Neural progenitor cell (in vitro differentiated cells): ENCODE results near the gene CHMP1B.

ENCODE experiments used
- EZH2 ChIP-seq: fragments of 200-600 bp; sonication (generic); IDR thresholded peaks from 2 replicates; pipeline ENCODE4 v1.6.1; 2017; ENCODE audit warnings: antibody characterized with exemption, mild to moderate bottlenecking, moderate library complexity
- EZH2phosphoT487 ChIP-seq: fragments of 200-600 bp; sonication (generic); IDR thresholded peaks from 2 replicates; pipeline ENCODE4 v1.6.1; 2017; ENCODE audit warnings: antibody characterized with exemption
- TF ChIP-seq, protein P1 (sequence below): fragments of 200-600 bp; sonication (generic); IDR thresholded peaks from 2 replicates; pipeline ENCODE4 v1.5.1; 2017; ENCODE audit warnings: antibody characterized with exemption, mild to moderate bottlenecking

DNA sequence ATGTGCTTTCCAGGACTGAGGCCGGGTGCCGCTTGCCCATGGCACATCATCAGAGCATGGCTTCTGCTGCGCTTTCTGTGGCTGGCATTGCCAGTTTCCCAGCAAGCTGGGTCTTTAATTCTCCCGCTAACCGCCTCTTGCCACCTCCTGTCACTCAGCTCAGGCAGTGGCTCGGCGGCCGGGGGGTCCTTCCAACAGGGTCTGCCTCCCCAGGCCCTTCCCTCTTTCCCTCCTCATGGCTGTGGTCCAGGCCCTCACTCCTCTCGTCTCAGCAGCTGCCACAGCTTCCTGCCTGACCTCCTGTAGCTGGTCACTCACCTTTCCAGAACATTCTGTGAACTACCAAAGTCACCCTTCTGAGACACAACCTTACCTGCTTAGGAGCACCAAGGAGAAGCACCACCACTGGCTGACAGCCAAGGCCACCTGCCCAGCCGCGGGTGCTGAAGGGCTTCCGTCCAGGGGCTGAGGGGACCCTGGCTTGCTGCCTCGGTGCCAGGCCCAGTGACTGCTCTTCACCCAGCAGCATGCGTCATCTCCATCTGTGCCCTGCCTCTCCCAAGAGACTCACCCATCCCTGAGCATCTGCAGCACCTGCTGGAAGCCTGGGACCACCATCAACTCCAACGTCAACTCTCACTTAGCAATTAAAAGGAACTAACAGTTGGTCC, 22.6 kb downstream of the CHMP1B start:
- TF ChIP-seq, protein P1, sequence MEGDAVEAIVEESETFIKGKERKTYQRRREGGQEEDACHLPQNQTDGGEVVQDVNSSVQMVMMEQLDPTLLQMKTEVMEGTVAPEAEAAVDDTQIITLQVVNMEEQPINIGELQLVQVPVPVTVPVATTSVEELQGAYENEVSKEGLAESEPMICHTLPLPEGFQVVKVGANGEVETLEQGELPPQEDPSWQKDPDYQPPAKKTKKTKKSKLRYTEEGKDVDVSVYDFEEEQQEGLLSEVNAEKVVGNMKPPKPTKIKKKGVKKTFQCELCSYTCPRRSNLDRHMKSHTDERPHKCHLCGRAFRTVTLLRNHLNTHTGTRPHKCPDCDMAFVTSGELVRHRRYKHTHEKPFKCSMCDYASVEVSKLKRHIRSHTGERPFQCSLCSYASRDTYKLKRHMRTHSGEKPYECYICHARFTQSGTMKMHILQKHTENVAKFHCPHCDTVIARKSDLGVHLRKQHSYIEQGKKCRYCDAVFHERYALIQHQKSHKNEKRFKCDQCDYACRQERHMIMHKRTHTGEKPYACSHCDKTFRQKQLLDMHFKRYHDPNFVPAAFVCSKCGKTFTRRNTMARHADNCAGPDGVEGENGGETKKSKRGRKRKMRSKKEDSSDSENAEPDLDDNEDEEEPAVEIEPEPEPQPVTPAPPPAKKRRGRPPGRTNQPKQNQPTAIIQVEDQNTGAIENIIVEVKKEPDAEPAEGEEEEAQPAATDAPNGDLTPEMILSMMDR = no peak
- no peak for TF ChIP-seq EZH2
- TF ChIP-seq EZH2phosphoT487 = no peak
